K562 (cell line): ENCODE data around the gene TBL1XR1. TPM values are rescaled to one million over a fixed set of nuclear protein-coding genes. Genes with fewer than 3 reads are reported as not detected.

Experiments
- ATAC-seq: fragments of 200-7000 bp; cut with Tn5 transposase; 3 replicates; pipeline ENCODE4 v1.9.1; 2020; ENCODE audit warnings: moderate library complexity
- BruUV-seq: library from RNA; stranded (reverse); fragments of 400-500 nt; replicated peaks from 2 replicates; lab custom pipeline; 2021; lab: Mats Ljungman, UMichigan
- CTCF ChIA-PET: fragments of 300-600 bp; formaldehyde crosslinking; extraction: SDS; loops from one replicate; lab custom pipeline; 2021; ENCODE audit warnings: low intra/inter-chr PET ratio; lab: Yijun Ruan, JAX
- POLR2A ChIA-PET: fragments of 300-600, 350-650 bp; sonication (Branson Sonifier 250); formaldehyde crosslinking; extraction: SDS; loops from one replicate; lab custom pipeline; 2021; ENCODE audit warnings: antibody characterized with exemption, inconsistent platforms; lab: Yijun Ruan, JAX
- DNase-seq, 4 experiments: peaks; one replicate each; pipeline versions ENCODE4 v3.0.0 to v3.0.0-alpha.2; 2011 to 2018; ENCODE audit warnings: low spot score in 3 of 4, mixed read lengths in 3 of 4; ENCODE audit errors: extremely low read depth in 1 of 4
- FAIRE-seq: peaks from 2 replicates; lab custom pipeline; 2011; peaks lifted over from hg19 to GRCh38; lab: Jason Lieb, UNC
- H2AFZ ChIP-seq: 2 replicates; pipeline ENCODE4 v1.6.0; 2011; ENCODE audit warnings: low read depth, low read length, control low read depth, inconsistent platforms
- H3K27ac ChIP-seq: fragments of 200-600 bp; 3 replicates; pipeline ENCODE4 v1.8.0; 2011; ENCODE audit warnings: low read depth, mild to moderate bottlenecking, control low read depth, inconsistent platforms, low read length, moderate library complexity, mixed read lengths; ENCODE audit errors: extremely low read depth
- H3K27me3 ChIP-seq, 2 experiments: fragments of 300-600 bp in 1 of 2; 2 replicates in 1 of 2; 3 replicates in 1 of 2; pipeline versions ENCODE4 v1.6.0 to v1.8.0; 2011; ENCODE audit warnings: inconsistent platforms in 2 of 2, low read length in 2 of 2, mild to moderate bottlenecking in 1 of 2, mixed read lengths in 1 of 2, moderate library complexity in 1 of 2; ENCODE audit not compliant: control insufficient read depth in 2 of 2, insufficient read depth in 2 of 2
- H3K36me3 ChIP-seq: fragments of 300-600 bp; 3 replicates; pipeline ENCODE4 v1.8.0; 2011; ENCODE audit warnings: mild to moderate bottlenecking, low read length, inconsistent platforms; ENCODE audit not compliant: control insufficient read depth, insufficient read depth
- H3K4me1 ChIP-seq, 2 experiments: fragments of 200-600 bp in 1 of 2; replicated peaks in 1 of 2; 2 replicates in 1 of 2; 3 replicates in 1 of 2; pipeline versions ENCODE4 v1.5.1 to v1.8.0; 2011; ENCODE audit warnings: inconsistent platforms in 2 of 2, low read length in 2 of 2, mild to moderate bottlenecking in 1 of 2, mixed read lengths in 1 of 2, moderate library complexity in 1 of 2; ENCODE audit not compliant: control insufficient read depth in 2 of 2, insufficient read depth in 2 of 2
- H3K4me2 ChIP-seq: 2 replicates; pipeline ENCODE4 v1.6.1; 2011; ENCODE audit warnings: low read length, control low read depth, inconsistent platforms, mixed read lengths; ENCODE audit not compliant: insufficient read depth
- H3K4me3 ChIP-seq: fragments of 200-600 bp; sonication (generic), shearing (Covaris generic); 2 replicates; pipeline ENCODE4 v1.5.1; 2016; ENCODE audit warnings: control low read depth, inconsistent platforms
- H3K79me2 ChIP-seq: fragments of 200-600 bp; 3 replicates; pipeline ENCODE4 v1.8.0; 2011; ENCODE audit warnings: low read length, inconsistent platforms; ENCODE audit not compliant: control insufficient read depth, insufficient read depth
- H3K9ac ChIP-seq, 2 experiments: 2 replicates each; pipeline versions ENCODE4 v1.6.0 to v1.6.1; 2011; ENCODE audit warnings: low read depth in 2 of 2, low read length in 2 of 2, control low read depth in 1 of 2, inconsistent platforms in 1 of 2, mild to moderate bottlenecking in 1 of 2, mixed read lengths in 1 of 2; ENCODE audit not compliant: insufficient read depth in 1 of 2
- H3K9me1 ChIP-seq: one replicate; pipeline ENCODE4 v1.6.0; 2011; ENCODE audit warnings: inconsistent platforms, mild to moderate bottlenecking, low read length, moderate library complexity; ENCODE audit not compliant: control insufficient read depth, insufficient read depth
- H3K9me3 ChIP-seq: replicated peaks from 2 replicates; pipeline ENCODE4 v1.5.1; 2011; ENCODE audit warnings: low read depth, low read length, inconsistent platforms; ENCODE audit not compliant: control insufficient read depth, insufficient read depth
- H4K20me1 ChIP-seq: replicated peaks from 2 replicates; pipeline ENCODE4 v1.6.1; 2011; ENCODE audit warnings: low read length, inconsistent platforms, mixed read lengths; ENCODE audit not compliant: control insufficient read depth, insufficient read depth
- CEBPB ChIP-seq: fragments of 450-650 bp; IDR thresholded peaks from 2 replicates; pipeline ENCODE4 v1.6.1; 2016; ENCODE audit warnings: missing genetic modification characterization, missing compliant biosample characterization
- CEBPG ChIP-seq, 3 experiments: fragments of 200-800 bp in 1 of 3; sonication (Bioruptor generic) in 1 of 3; sonication (generic) in 1 of 3; formaldehyde crosslinking in 1 of 3; IDR thresholded peaks in 2 of 3; conservative IDR thresholded peaks in 1 of 3; 2 replicates each; pipeline versions ENCODE4 v1.6.1 to v1.8.0; 2016 to 2022; ENCODE audit warnings: missing compliant biosample characterization in 2 of 3, missing genetic modification characterization in 2 of 3, mild to moderate bottlenecking in 1 of 3, missing genetic modification reagents in 1 of 3
- FOS ChIP-seq: IDR thresholded peaks from 3 replicates; pipeline ENCODE4 v1.6.1; 2011; ENCODE audit not compliant: insufficient read length; ENCODE audit errors: extremely low read depth
- RBBP5 ChIP-seq: fragments of 200-600 bp; sonication (generic); IDR thresholded peaks from 2 replicates; pipeline ENCODE4 v1.6.1; 2012; ENCODE audit warnings: borderline replicate concordance, mild to moderate bottlenecking, low read length, control low read depth, inconsistent platforms; ENCODE audit not compliant: insufficient read depth, poor library complexity, severe bottlenecking
- WGBS: fragments of 100-300 bp; shearing (Covaris generic); methylation state at CpG from one replicate; pipeline ENCODE4 v1.1.6; 2016; ENCODE audit warnings: low coverage, mixed read lengths; ENCODE audit not compliant: insufficient coverage; ENCODE audit errors: missing lambda C conversion rate; 5-methylcytosine and 5-hydroxymethylcytosine counted together
- in situ Hi-C: fragments of 300-500 bp; cut with MboI; formaldehyde crosslinking; loops from 4 replicates; pipeline ENCODE4 v1.15.0; 2018; ENCODE audit warnings: inconsistent platforms, mixed read lengths
- intact Hi-C: fragments of 100-400 bp; cut with micrococcal nuclease; formaldehyde crosslinking; loops from 2 replicates; pipeline ENCODE4 v1.14.2; 2022
- polyA plus RNA-seq, 8 experiments: library from polyadenylated mRNA; depleted of rRNA in 4 of 8; stranded (reverse) in 5 of 8; unstranded in 3 of 8; fragments of >200 nt; fragmentation: Nextera tagmentation in 2 of 8; fragmentation: Illumina TruSeq in 1 of 8; extraction: Ambion mirVana in 2 of 8; extraction: Trizol in 1 of 8; gene quantifications; 2 replicates each; pipeline versions ENCODE4 v1.2.1 to v1.2.3, GENCODE V29; 2011 to 2014; ENCODE audit warnings: inconsistent platforms in 1 of 8, missing spikeins in 1 of 8
- total RNA-seq, 7 experiments: library from RNA; depleted of rRNA in 6 of 7; stranded (reverse); fragments of >200 nt in 6 of 7; fragmentation: Illumina TruSeq in 2 of 7; extraction: Trizol in 2 of 7; gene quantifications; 2 replicates each; pipeline versions ENCODE4 v1.2.1 to v1.2.3, GENCODE V29; 2011 to 2021; ENCODE audit warnings: low replicate concordance in 1 of 7

TBL1XR1 gene
- total and polyA plus RNA-seq, 9 of the 15 experiments (the other 6 are each of a cell fraction or from before 2014, with no cell fraction given): 19.6 to 171 (median 83.3) TPM

- intact Hi-C loops: no loop called here
- H3K27me3 ChIP-seq: no peaks in the 10 kb centered on the region
- H3K9me1 ChIP-seq: no peaks in the 10 kb centered on the region
- POLR2A ChIA-PET: interaction anchor here (1.2 kb wide), 1 partner anchor 9 kb away, joined by 4 read pairs; no protein-coding TSS in a partner anchor
- FAIRE-seq (no peak), DNase-seq (no peak), ATAC-seq (no peak)
- no peak overlapping the region for H3K4me2 ChIP-seq
- no TSS peak for BruUV-seq
- H2AFZ ChIP-seq: no peak overlapping the region
- WGBS: 9% methylated on average over 8 of the region's 8 CpGs
- H3K4me1 ChIP-seq: no peaks in the 10 kb centered on the region
- no peaks in the 10 kb centered on the region for H3K9me3 ChIP-seq
- H3K36me3 ChIP-seq: no peaks in the 10 kb centered on the region
- no peak for TF ChIP-seq RBBP5
- peak; percentile 86 for TF ChIP-seq CEBPB (tag)
- TF ChIP-seq FOS: no peak
- TF ChIP-seq CEBPG (CRISPR knock-in tag; IDR thresholded peaks at IDR 0.05): no peak
- peak; percentile 38 to 50; a peak in 3 of 4 replicates for TF ChIP-seq CEBPG (tag; conservative IDR thresholded peaks at IDR 0.05 in 1 of 2, IDR thresholded peaks at IDR 0.05 in 1 of 2)
- H4K20me1 ChIP-seq: no peaks in the 10 kb centered on the region
- no peak overlapping the region for H3K4me3 ChIP-seq
- no peak overlapping the region for H3K27ac ChIP-seq
- CTCF ChIA-PET: no interaction called here
- H3K79me2 ChIP-seq: no peaks in the 10 kb centered on the region
- no peak overlapping the region for H3K9ac ChIP-seq
- in situ Hi-C loops: no loop called here
Measured at GRCh38 chr3:176987901-176988650, 209.2 kb downstream of the TBL1XR1 start.
